Skeletal muscle cell (primary cell): ENCODE results near the gene TOM1L2.
"Not testable (repeated sequence)": the region's sequence is repeated elsewhere in the genome, so short reads cannot be mapped to it uniquely, and the experiment has no call there.

Experiments
- DNase-seq: peaks from one replicate; pipeline ENCODE4 v3.0.0-alpha.2; 2010; ENCODE audit warnings: low read depth
- H3K4me3 ChIP-seq: 2 replicates; pipeline ENCODE4 v1.5.1; 2011; ENCODE audit warnings: low read depth, mild to moderate bottlenecking, control low read depth, low read length, moderate library complexity

Gene TOM1L2

DNA sequence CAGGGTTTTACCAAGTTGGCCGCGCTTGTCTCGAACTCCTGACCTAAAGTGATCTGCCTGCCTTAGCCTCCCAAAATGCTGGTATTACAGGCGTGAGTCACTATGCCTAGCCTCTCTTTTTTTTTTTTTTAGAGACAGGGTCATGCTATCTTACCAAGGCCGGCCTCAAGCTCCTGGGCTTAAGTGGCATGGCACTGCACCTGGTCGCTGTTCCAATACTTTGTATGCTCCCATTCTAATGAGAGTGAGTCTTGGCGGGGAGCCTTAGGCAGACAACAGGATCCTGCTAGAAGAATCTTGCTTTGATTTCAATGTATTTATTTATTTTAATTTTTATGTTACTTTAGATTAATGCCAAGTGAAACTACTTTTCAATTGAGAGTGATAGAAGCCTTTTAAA, 21.9 kb downstream of the TOM1L2 start:
- DNase-seq: no peak
- H3K4me3 ChIP-seq: no peak overlapping the region

GRCh38 chr17:17947966-17948365, 24.2 kb downstream of the TOM1L2 start:
- DNase-seq: no peak
- H3K4me3 ChIP-seq: no peak overlapping the region

DNA sequence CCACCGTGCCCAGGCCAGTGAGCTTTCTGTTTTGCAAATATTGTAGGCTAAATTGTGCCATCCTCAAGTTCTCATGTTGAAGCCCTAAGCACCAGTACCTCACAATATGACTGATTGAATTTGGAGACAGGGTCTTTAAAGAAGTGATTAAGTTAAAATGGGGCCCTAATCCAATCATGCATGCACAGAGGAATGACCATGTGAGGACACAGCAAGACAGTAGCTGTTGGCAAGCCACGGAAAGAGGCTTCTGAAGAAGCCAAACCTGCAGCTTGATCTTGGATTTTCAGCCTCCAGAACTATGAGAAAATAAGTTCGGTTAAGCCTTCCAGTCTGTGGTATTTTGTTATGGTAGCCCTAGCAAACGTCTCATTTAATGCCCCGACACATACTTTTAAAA, 24.9 kb downstream of the TOM1L2 start:
- H3K4me3 ChIP-seq: no peak overlapping the region
- DNase-seq: no peak

DNA sequence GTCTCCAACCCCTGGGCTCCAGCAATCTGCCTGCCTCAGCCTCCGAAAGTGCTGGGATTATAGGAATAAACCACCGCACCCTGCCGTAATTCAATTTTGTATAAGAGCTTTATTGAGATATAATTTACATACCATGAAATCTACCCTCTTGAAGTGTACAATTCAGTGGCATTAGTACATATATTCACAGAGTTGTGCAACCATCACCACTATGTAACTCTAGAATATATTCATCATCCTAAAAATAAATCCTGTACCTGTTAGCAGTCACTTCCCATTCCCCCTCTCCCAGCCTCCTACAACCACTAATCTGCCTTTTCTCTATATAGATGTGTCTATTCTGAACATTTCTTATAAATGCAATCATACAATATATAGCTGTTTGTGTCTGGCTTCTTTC, 26.1 kb downstream of the TOM1L2 start:
- DNase-seq: no peak

GRCh38 chr17:17944743-17945142, 27.5 kb downstream of the TOM1L2 start:
- DNase-seq: no peak
- no peak overlapping the region for H3K4me3 ChIP-seq

More for the DNA sequence above, 26.1 kb downstream of the TOM1L2 start:
- H3K4me3 ChIP-seq: no peak overlapping the region

- no peak for DNase-seq
- H3K4me3 ChIP-seq: no peak overlapping the region
Measured at GRCh38 chr17:17944242-17944641, 28.0 kb downstream of the TOM1L2 start.

GRCh38 chr17:17943281-17943984, 28.8 kb downstream of the TOM1L2 start:
- H3K4me3 ChIP-seq: no peak overlapping the region
- DNase-seq: no peak

- no peak for DNase-seq
Measured at GRCh38 chr17:17942846-17943245, 29.4 kb downstream of the TOM1L2 start.

DNA sequence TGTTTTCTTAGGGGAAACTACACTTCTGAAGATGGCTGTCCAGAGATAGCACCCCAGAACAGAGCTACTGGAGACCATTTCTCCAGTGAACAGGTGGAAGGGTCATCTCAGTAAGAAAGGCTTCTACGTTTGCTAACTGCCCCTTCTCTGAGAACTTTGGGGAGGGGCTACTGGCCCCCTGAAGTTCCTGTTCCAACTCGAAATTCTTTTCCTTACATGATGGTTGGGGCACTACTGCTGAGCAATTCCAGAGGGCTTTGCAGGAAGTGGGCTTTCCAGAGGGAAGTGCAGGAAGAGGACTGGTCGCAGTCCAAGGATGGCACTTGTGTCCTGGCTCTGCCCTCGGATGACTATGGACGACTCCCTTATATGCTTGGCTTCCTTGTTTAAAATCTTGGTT, 31.2 kb downstream of the TOM1L2 start:
- no peak overlapping the region for H3K4me3 ChIP-seq
- DNase-seq: no peak

More at GRCh38 chr17:17942846-17943245, 29.4 kb downstream of the TOM1L2 start:
- H3K4me3 ChIP-seq: no peak overlapping the region

- H3K4me3 ChIP-seq: no peak overlapping the region
- DNase-seq: no peak
Measured at GRCh38 chr17:17940441-17940911, 31.7 kb downstream of the TOM1L2 start.

DNA sequence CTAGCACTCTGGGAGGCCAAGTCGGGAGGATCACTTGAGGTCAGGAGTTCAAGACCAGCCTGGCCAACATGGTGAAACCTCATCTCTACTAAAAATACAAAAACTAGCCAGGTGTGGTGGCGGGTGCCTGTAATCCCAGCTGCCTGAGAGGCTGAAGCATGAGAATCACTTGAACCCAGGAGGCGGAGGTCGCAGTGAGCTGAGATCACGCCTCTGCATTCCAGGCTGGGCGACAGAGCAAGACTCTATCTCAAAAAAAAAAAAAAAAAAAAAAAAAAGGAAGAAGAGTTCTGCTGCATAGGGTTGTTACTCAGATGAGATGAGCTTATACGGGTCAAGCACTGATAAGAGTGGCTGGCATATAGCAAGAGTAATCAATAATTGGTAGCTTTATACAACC, 32.3 kb downstream of the TOM1L2 start:
- DNase-seq, H3K4me3 ChIP-seq: not testable (repeated sequence)

GRCh38 chr17:17938388-17939107, 33.7 kb downstream of the TOM1L2 start:
- no peak overlapping the region for H3K4me3 ChIP-seq
- no peak for DNase-seq

- H3K4me3 ChIP-seq: no peak overlapping the region
- DNase-seq: no peak
Measured at GRCh38 chr17:17937958-17938357, 34.2 kb downstream of the TOM1L2 start.

DNA sequence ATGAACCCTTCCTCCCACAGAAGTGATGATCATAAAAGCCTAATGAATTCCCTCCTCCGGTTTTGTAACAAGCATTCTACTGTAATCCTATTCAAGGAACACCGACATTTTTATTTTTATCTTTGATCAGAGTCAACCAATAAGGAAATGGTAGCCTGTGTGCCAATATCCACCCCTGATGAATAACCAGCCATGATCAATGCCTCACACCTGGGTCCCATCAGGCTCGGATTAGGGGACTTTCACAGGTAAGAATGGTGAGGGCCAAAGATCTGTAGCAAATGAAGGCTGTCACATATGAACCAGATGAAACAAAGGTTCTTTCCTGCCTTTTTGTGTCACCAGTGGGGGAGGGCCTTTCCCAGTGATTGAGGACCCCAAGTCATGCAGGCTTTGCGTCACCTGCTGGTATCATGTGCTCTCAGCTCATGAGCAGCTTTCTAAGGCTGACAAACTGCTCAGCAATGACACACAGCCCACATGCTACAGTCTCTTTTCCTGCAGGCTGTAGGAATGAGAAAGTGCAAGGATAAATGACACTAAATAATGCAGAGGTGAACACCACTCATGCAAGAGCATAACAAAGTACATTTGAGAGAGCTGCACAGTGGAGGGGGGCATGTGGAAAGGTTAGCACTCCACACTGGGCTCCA, 34.9 kb downstream of the TOM1L2 start:
- no peak overlapping the region for H3K4me3 ChIP-seq
- no peak for DNase-seq

- no peak overlapping the region for H3K4me3 ChIP-seq
- DNase-seq: peak; percentile 82
Measured at GRCh38 chr17:17935321-17936271, 36.6 kb downstream of the TOM1L2 start.

- no peak for DNase-seq
- H3K4me3 ChIP-seq: no peak overlapping the region
Measured at GRCh38 chr17:17934806-17935205, 37.4 kb downstream of the TOM1L2 start.

GRCh38 chr17:17934214-17934613, 38.0 kb downstream of the TOM1L2 start:
- DNase-seq: no peak
- H3K4me3 ChIP-seq: no peak overlapping the region

- DNase-seq: no peak
- H3K4me3 ChIP-seq: no peak overlapping the region
Measured at GRCh38 chr17:17933775-17934174, 38.4 kb downstream of the TOM1L2 start.

DNA sequence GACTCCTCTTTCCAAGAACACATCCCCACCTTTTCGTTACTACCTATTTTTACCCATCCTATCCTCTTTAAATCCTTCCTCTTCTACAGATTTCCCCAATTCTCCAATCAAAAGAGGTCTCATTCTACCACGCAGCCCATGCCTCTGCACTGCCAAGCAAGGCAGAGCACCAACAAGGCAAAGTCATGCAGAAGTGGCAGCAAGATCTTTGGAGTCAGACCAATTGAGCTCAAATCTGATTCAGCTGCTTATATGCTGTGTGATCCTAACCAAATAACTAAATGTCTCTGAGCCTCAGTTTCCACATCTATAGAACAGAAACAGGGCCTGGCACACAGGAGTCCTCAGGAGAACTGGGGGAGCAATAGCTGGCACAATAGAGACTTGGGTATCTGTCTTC, 41.0 kb downstream of the TOM1L2 start:
- no peak overlapping the region for H3K4me3 ChIP-seq
- no peak for DNase-seq
